ENCODE results near the gene ZSCAN21.

DNA sequence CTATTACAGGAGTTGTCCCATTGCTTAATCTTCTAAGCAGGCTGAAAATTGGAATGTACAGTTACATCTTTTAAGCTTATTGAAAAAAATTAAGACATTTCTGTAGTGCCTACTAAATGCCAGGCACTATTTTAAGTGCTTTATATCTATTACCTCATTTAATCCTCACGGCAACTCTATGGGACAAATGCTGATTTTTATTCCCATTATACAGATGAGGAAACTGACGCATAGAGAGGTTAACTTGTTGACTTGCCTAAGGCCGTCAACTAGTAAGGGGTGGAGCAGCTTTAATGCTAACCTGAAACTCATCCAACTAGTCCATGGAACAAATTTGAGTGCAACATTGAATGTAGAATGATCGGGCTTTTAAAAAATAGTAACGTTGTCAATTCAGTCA, 31.7 kb upstream of the ZSCAN21 start:
- TF ChIP-seq EGR1 (IDR thresholded peaks at IDR 0.05) (no peak), CEBPB (IDR thresholded peaks at IDR 0.05) (no peak)
- TF ChIP-seq, protein P1, sequence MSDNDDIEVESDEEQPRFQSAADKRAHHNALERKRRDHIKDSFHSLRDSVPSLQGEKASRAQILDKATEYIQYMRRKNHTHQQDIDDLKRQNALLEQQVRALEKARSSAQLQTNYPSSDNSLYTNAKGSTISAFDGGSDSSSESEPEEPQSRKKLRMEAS (IDR thresholded peaks at IDR 0.05), result no peak

All from Ishikawa (cell line).